ENCODE results near the gene RFLNA.

RFLNA gene

GRCh38 chr12:124293286-124294003 lies 1.4 kb upstream of the RFLNA start:
- TF ChIP-seq TAF1 (IDR thresholded peaks at IDR 0.05; ENCODE audit: borderline replicate concordance, insufficient read depth, low read length), result no peak
- no peak for TF ChIP-seq FOXP2 (optimal IDR thresholded peaks at IDR 0.05; ENCODE audit: borderline replicate concordance, extremely low read depth, extremely low read length, insufficient read depth)
- TF ChIP-seq POLR2AphosphoS5 (IDR thresholded peaks at IDR 0.05; ENCODE audit: low read depth, low read length), result no peak
- TF ChIP-seq SIN3A (IDR thresholded peaks at IDR 0.05; ENCODE audit: borderline replicate concordance, insufficient read depth, low read length), result no peak
- TF ChIP-seq REST (IDR thresholded peaks at IDR 0.05; ENCODE audit: insufficient read depth in 1 of 2, low read depth in 2 of 2, low read length in 2 of 2), result no peak

GRCh38 chr12:124295431-124296058 lies 652 bp downstream of the RFLNA start:
- no peak for TF ChIP-seq FOXP2 (optimal IDR thresholded peaks at IDR 0.05; ENCODE audit: borderline replicate concordance, extremely low read depth, extremely low read length, insufficient read depth)
- no peak for TF ChIP-seq TAF1 (IDR thresholded peaks at IDR 0.05; ENCODE audit: borderline replicate concordance, insufficient read depth, low read length)
- TF ChIP-seq POLR2AphosphoS5 (IDR thresholded peaks at IDR 0.05; ENCODE audit: low read depth, low read length), result no peak
- TF ChIP-seq SIN3A (IDR thresholded peaks at IDR 0.05; ENCODE audit: borderline replicate concordance, insufficient read depth, low read length), result no peak
- no peak for TF ChIP-seq REST (IDR thresholded peaks at IDR 0.05; ENCODE audit: insufficient read depth in 1 of 2, low read depth in 2 of 2, low read length in 2 of 2)

GRCh38 chr12:124296295-124296915 lies 1.5 kb downstream of the RFLNA start:
- TF ChIP-seq REST (IDR thresholded peaks at IDR 0.05; ENCODE audit: insufficient read depth in 1 of 2, low read depth in 2 of 2, low read length in 2 of 2) (no peak), SIN3A (IDR thresholded peaks at IDR 0.05; ENCODE audit: borderline replicate concordance, insufficient read depth, low read length) (no peak), FOXP2 (optimal IDR thresholded peaks at IDR 0.05; ENCODE audit: borderline replicate concordance, extremely low read depth, extremely low read length, insufficient read depth) (no peak), TAF1 (IDR thresholded peaks at IDR 0.05; ENCODE audit: borderline replicate concordance, insufficient read depth, low read length) (no peak), POLR2AphosphoS5 (IDR thresholded peaks at IDR 0.05; ENCODE audit: low read depth, low read length) (no peak)

GRCh38 chr12:124296916-124297351 lies 2.0 kb downstream of the RFLNA start:
- TF ChIP-seq FOXP2 (optimal IDR thresholded peaks at IDR 0.05; ENCODE audit: borderline replicate concordance, extremely low read depth, extremely low read length, insufficient read depth) (no peak), TAF1 (IDR thresholded peaks at IDR 0.05; ENCODE audit: borderline replicate concordance, insufficient read depth, low read length) (no peak), POLR2AphosphoS5 (IDR thresholded peaks at IDR 0.05; ENCODE audit: low read depth, low read length) (no peak), SIN3A (IDR thresholded peaks at IDR 0.05; ENCODE audit: borderline replicate concordance, insufficient read depth, low read length) (no peak), REST (IDR thresholded peaks at IDR 0.05; ENCODE audit: insufficient read depth in 1 of 2, low read depth in 2 of 2, low read length in 2 of 2) (no peak)

Measured in PFSK-1 (cell line).